GM18867 (cell line): Measurements from ENCODE around the gene RAB5B.
"Not testable (repeated sequence)": the region's sequence is repeated elsewhere in the genome, so short reads cannot be mapped to it uniquely, and the experiment has no call there.

Experiments
- ATAC-seq: cut with Tn5 transposase; IDR thresholded peaks from one replicate; pipeline ENCODE4 v1.9.1; 2021; ENCODE audit warnings: mild to moderate bottlenecking, moderate library complexity; ENCODE audit not compliant: unreplicated experiment

Gene RAB5B

GRCh38 chr12:55940065-55940732, 33.7 kb upstream of the RAB5B start:
- ATAC-seq: peak; percentile 97

- ATAC-seq: no peak
Observed at GRCh38 chr12:55942055-55942454, 31.8 kb upstream of the RAB5B start.

- no peak for ATAC-seq
Observed at GRCh38 chr12:55942577-55943136, 31.2 kb upstream of the RAB5B start.

- no peak for ATAC-seq
Observed at GRCh38 chr12:55946553-55946952, 27.3 kb upstream of the RAB5B start.

- no peak for ATAC-seq
Observed at GRCh38 chr12:55955344-55955743, 18.5 kb upstream of the RAB5B start.

- peak; percentile 41 for ATAC-seq
Observed at GRCh38 chr12:55955800-55956508, 17.9 kb upstream of the RAB5B start.

- no peak for ATAC-seq
Observed at GRCh38 chr12:55957106-55957859, 16.6 kb upstream of the RAB5B start.

GRCh38 chr12:55963760-55964159, 10.1 kb upstream of the RAB5B start:
- no peak for ATAC-seq

GRCh38 chr12:55965240-55965639, 8.6 kb upstream of the RAB5B start:
- ATAC-seq: no peak

- ATAC-seq: no peak
Observed at GRCh38 chr12:55965941-55966407, 7.9 kb upstream of the RAB5B start, which contains the start of gene PMEL. TSS of gene PMEL (minus strand) at chr12:55966042. CDS start at chr12:55966011, 31 bp downstream.

- ATAC-seq: peak; percentile 95
Observed at GRCh38 chr12:55966408-55967281, 7.2 kb upstream of the RAB5B start, which contains the start of gene CDK2. TSS of gene CDK2 (plus strand) at chr12:55966830. CDS start at chr12:55967009, 179 bp downstream.

GRCh38 chr12:55969356-55969755, 4.5 kb upstream of the RAB5B start:
- ATAC-seq: no peak

- no peak for ATAC-seq
Observed at GRCh38 chr12:55970775-55971174, 3.1 kb upstream of the RAB5B start.

GRCh38 chr12:55972042-55972441, 1.8 kb upstream of the RAB5B start:
- no peak for ATAC-seq

- no peak for ATAC-seq
Observed at GRCh38 chr12:55972456-55972855, 1.4 kb upstream of the RAB5B start.

GRCh38 chr12:55972911-55973598, 823 bp upstream of the RAB5B start:
- no peak for ATAC-seq

GRCh38 chr12:55974308-55974730, 441 bp downstream of the RAB5B start:
- ATAC-seq: peak; percentile 18

GRCh38 chr12:55978393-55978792, 4.5 kb downstream of the RAB5B start:
- no peak for ATAC-seq

- no peak for ATAC-seq
Observed at GRCh38 chr12:55979069-55979468, 5.2 kb downstream of the RAB5B start.

- ATAC-seq: not testable (repeated sequence)
Observed at GRCh38 chr12:55981882-55982281, 8.0 kb downstream of the RAB5B start.
